RWPE2 (cell line): Measurements from ENCODE around the gene ALDH2.

Experiments
- ATAC-seq: fragments of 200-7000 bp; cut with Tn5 transposase; 3 replicates; pipeline ENCODE4 v1.9.1; 2021; ENCODE audit warnings: low read depth
- DNase-seq: peaks from one replicate; pipeline ENCODE4 v3.0.0-alpha.2; 2020; ENCODE audit warnings: low spot score
- H3K27ac ChIP-seq: fragments of 450-650 bp; 2 replicates; pipeline ENCODE4 v1.5.1; 2017; ENCODE audit warnings: mild to moderate bottlenecking; ENCODE audit not compliant: poor library complexity, severe bottlenecking
- H3K27me3 ChIP-seq: fragments of 250-450 bp; sonication (Bioruptor Pico); 2 replicates; pipeline ENCODE4 v1.5.1; 2021; ENCODE audit warnings: mild to moderate bottlenecking, moderate library complexity; ENCODE audit not compliant: insufficient read depth, poor library complexity, severe bottlenecking
- H3K36me3 ChIP-seq: fragments of 250-450 bp; sonication (Bioruptor Pico); 2 replicates; pipeline ENCODE4 v1.5.1; 2020; ENCODE audit warnings: low read depth, mild to moderate bottlenecking, moderate library complexity
- H3K4me1 ChIP-seq: fragments of 250-450 bp; sonication (Bioruptor Pico); 2 replicates; pipeline ENCODE4 v1.5.1; 2021; ENCODE audit warnings: mild to moderate bottlenecking, moderate library complexity; ENCODE audit not compliant: insufficient read depth, poor library complexity, severe bottlenecking
- H3K4me3 ChIP-seq: fragments of 250-450 bp; sonication (Bioruptor Pico); 2 replicates; pipeline ENCODE4 v1.5.1; 2021; ENCODE audit warnings: mild to moderate bottlenecking, moderate library complexity; ENCODE audit not compliant: severe bottlenecking
- H3K9me3 ChIP-seq: fragments of 250-450 bp; sonication (Bioruptor Pico); 2 replicates; pipeline ENCODE4 v1.5.1; 2021; ENCODE audit warnings: mild to moderate bottlenecking, moderate library complexity; ENCODE audit not compliant: severe bottlenecking
- CTCF ChIP-seq: fragments of 450-650 bp; IDR thresholded peaks from one replicate; pipeline ENCODE4 v1.5.1; 2017; ENCODE audit warnings: mild to moderate bottlenecking, moderate library complexity; ENCODE audit not compliant: poor library complexity, severe bottlenecking

The ALDH2 gene

GRCh38 chr12:111753144-111753881, 13.4 kb upstream of the ALDH2 start:
- TF ChIP-seq CTCF, result peak; percentile 77
- Histone ChIP-seq H3K27ac (no peak overlapping the region), H3K4me3 (no peak overlapping the region), H3K27me3 (no peaks in the 10 kb centered on the region), H3K9me3 (no peaks in the 10 kb centered on the region), H3K4me1 (no peaks in the 10 kb centered on the region), H3K36me3 (peaks cover 20% of the 10 kb centered on the region)
- DNase-seq (no peak), ATAC-seq (peak; percentile 84)

GRCh38 chr12:111754671-111755070, 12.1 kb upstream of the ALDH2 start:
- Histone ChIP-seq H3K27ac (no peak overlapping the region), H3K4me1 (no peaks in the 10 kb centered on the region), H3K9me3 (no peaks in the 10 kb centered on the region), H3K27me3 (no peaks in the 10 kb centered on the region), H3K4me3 (no peak overlapping the region), H3K36me3 (peaks cover 14% of the 10 kb centered on the region)
- no peak for TF ChIP-seq CTCF
- no peak for DNase-seq
- ATAC-seq, result no peak

- no peaks in the 10 kb centered on the region for H3K9me3 ChIP-seq
- no peak overlapping the region for H3K4me3 ChIP-seq
- no peak for ATAC-seq
- H3K4me1 ChIP-seq, result no peaks in the 10 kb centered on the region
- no peaks in the 10 kb centered on the region for H3K27me3 ChIP-seq
- no peak for TF ChIP-seq CTCF
- 0 out of 2 replicates have a peak, but pooled peaks cover 4% of the 10 kb centered on the region for H3K36me3 ChIP-seq
- DNase-seq, result no peak
- H3K27ac ChIP-seq, result no peak overlapping the region
These were observed 10.5 kb upstream of the ALDH2 start for GRCh38 chr12:111756196-111756595.

GRCh38 chr12:111756681-111757080, 10.1 kb upstream of the ALDH2 start:
- H3K4me1 ChIP-seq, result no peaks in the 10 kb centered on the region
- no peak overlapping the region for H3K4me3 ChIP-seq
- DNase-seq, result no peak
- H3K36me3 ChIP-seq, result 0 out of 2 replicates have a peak, but pooled peaks cover 4% of the 10 kb centered on the region
- no peak for ATAC-seq
- no peaks in the 10 kb centered on the region for H3K27me3 ChIP-seq
- no peaks in the 10 kb centered on the region for H3K9me3 ChIP-seq
- H3K27ac ChIP-seq, result no peak overlapping the region
- no peak for TF ChIP-seq CTCF
